Lower lobe of right lung (tissue), 2 donors: ENCODE data around the gene ASRGL1. TPM values are rescaled to one million over a fixed set of nuclear protein-coding genes. Genes with fewer than 3 reads are reported as not detected.
"Not testable (repeated sequence)": the region's sequence is repeated elsewhere in the genome, so short reads cannot be mapped to it uniquely, and the experiment has no call there.

Experiments
- ATAC-seq, 2 donors: fragments of 200-7000 bp; cut with Tn5 transposase; one replicate each; pipeline ENCODE4 v1.9.1; 2020 to 2022; ENCODE audit warnings: mild to moderate bottlenecking in 2 of 2, moderate library complexity in 2 of 2
- DNase-seq: peaks from one replicate; pipeline ENCODE4 v3.0.0-alpha.2; 2020
- H3K27ac ChIP-seq: fragments of 200-600 bp; one replicate; pipeline ENCODE4 v1.8.0; 2022
- H3K27me3 ChIP-seq: fragments of 200-600 bp; one replicate; pipeline ENCODE4 v1.8.0; 2022; ENCODE audit warnings: low read depth
- H3K36me3 ChIP-seq: fragments of 200-600 bp; one replicate; pipeline ENCODE4 v1.8.0; 2022; ENCODE audit warnings: mild to moderate bottlenecking
- H3K4me1 ChIP-seq: fragments of 200-600 bp; one replicate; pipeline ENCODE4 v1.8.0; 2022
- H3K4me3 ChIP-seq: fragments of 200-600 bp; one replicate; pipeline ENCODE4 v1.8.0; 2022; ENCODE audit warnings: mild to moderate bottlenecking
- H3K9me3 ChIP-seq: fragments of 200-600 bp; one replicate; pipeline ENCODE4 v1.8.0; 2022
- intact Hi-C: fragments of 100-400 bp; cut with DNase I; formaldehyde crosslinking; loops from one replicate; pipeline ENCODE4 v1.11.0; 2022
- total RNA-seq: library from RNA; stranded (reverse); fragmentation: NEBNext Ultra II Directional; extraction: Animal tissue kit (Norgen Biotek cat#: 25700); gene quantifications from one replicate; pipeline ENCODE4 v1.2.1, GENCODE V29; 2021
- TF ChIP-seq, protein P1 (sequence below): fragments of 200-600 bp; IDR thresholded peaks from one replicate; pipeline ENCODE4 v1.8.0; 2022; ENCODE audit warnings: antibody characterized with exemption, mild to moderate bottlenecking
- donor health status: DM: no; HTN: yes; CAD: no; lungs with severe emphysema.

The ASRGL1 gene
- total RNA-seq, 1 donor from 2014 or later, result 39.7 TPM

- Histone ChIP-seq H3K27me3 (peaks cover 10% of the 10 kb centered on the region), H3K4me3 (no peak overlapping the region), H3K9me3 (peaks cover 8% of the 10 kb centered on the region), H3K36me3 (no peaks in the 10 kb centered on the region), H3K4me1 (peaks cover 11% of the 10 kb centered on the region), H3K27ac (no peak overlapping the region)
- DNase-seq, result no peak
- TF ChIP-seq, protein P1, sequence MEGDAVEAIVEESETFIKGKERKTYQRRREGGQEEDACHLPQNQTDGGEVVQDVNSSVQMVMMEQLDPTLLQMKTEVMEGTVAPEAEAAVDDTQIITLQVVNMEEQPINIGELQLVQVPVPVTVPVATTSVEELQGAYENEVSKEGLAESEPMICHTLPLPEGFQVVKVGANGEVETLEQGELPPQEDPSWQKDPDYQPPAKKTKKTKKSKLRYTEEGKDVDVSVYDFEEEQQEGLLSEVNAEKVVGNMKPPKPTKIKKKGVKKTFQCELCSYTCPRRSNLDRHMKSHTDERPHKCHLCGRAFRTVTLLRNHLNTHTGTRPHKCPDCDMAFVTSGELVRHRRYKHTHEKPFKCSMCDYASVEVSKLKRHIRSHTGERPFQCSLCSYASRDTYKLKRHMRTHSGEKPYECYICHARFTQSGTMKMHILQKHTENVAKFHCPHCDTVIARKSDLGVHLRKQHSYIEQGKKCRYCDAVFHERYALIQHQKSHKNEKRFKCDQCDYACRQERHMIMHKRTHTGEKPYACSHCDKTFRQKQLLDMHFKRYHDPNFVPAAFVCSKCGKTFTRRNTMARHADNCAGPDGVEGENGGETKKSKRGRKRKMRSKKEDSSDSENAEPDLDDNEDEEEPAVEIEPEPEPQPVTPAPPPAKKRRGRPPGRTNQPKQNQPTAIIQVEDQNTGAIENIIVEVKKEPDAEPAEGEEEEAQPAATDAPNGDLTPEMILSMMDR, result no peak
- intact Hi-C loops, result no loop called here
- ATAC-seq, result no peak
Observed at GRCh38 chr11:62309991-62310390, 27.3 kb upstream of the ASRGL1 start.

GRCh38 chr11:62315431-62315830, 21.8 kb upstream of the ASRGL1 start:
- Histone ChIP-seq H3K9me3 (no peaks in the 10 kb centered on the region), H3K4me3 (no peak overlapping the region), H3K27ac (no peak overlapping the region), H3K4me1 (peaks cover 11% of the 10 kb centered on the region), H3K36me3 (no peaks in the 10 kb centered on the region), H3K27me3 (peaks cover 6% of the 10 kb centered on the region)
- intact Hi-C loops, result no loop called here
- TF ChIP-seq, protein P1, result no peak
- DNase-seq, result no peak
- ATAC-seq, result no peak

GRCh38 chr11:62322524-62322923, 14.7 kb upstream of the ASRGL1 start:
- no peak for DNase-seq
- Histone ChIP-seq H3K9me3 (no peaks in the 10 kb centered on the region), H3K27me3 (peaks cover 10% of the 10 kb centered on the region), H3K27ac (no peak overlapping the region), H3K4me1 (no peaks in the 10 kb centered on the region), H3K4me3 (no peak overlapping the region), H3K36me3 (no peaks in the 10 kb centered on the region)
- no peak for ATAC-seq
- TF ChIP-seq, protein P1, result no peak
- intact Hi-C loops, result no loop called here

DNA sequence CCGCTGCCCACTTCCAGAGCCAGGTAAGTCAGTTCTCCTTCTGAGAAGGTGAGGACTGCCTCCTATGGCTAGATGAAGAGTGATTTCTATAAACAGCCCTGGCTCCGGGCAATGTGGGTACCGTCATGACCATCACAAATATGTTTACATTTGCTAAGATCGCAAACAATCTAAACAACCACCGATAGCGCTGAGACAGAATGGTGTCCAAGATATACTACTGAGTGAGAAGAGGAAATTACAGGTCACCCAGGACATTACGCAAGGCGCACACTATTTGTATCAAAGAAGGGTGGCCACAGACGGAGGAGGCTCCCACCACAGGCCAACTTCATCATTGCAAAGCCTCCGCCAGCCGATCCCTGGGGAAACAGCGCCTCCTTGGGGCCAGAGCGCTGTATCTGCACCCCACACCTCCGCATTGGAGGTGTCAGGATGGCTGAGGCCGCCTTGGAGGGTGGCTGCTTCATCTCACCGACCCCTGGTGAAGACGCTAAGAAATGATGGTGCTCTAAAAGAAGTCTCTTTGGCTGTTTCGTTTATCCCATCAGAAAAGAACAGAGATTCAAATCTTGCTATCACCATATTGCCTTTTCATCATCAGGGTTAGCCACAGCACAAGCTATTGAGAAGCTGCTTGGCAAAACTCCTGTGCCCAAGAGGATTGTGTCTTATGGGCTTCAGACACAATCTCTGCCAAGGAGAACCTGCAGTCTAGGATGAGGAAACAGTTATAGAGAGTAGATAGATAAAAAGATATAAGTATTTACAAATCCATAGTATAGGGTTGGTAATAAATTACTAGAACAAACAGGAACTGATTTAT, 12.3 kb upstream of the ASRGL1 start:
- Histone ChIP-seq H3K4me3 (no peak overlapping the region), H3K27ac (no peak overlapping the region), H3K9me3 (no peaks in the 10 kb centered on the region), H3K36me3 (no peaks in the 10 kb centered on the region), H3K4me1 (no peaks in the 10 kb centered on the region), H3K27me3 (peaks cover 13% of the 10 kb centered on the region)
- ATAC-seq, result peak; percentile 80 to 85
- intact Hi-C loops, result no loop called here
- peak; percentile 67 for DNase-seq
- TF ChIP-seq, protein P1, result peak; percentile 76

DNA sequence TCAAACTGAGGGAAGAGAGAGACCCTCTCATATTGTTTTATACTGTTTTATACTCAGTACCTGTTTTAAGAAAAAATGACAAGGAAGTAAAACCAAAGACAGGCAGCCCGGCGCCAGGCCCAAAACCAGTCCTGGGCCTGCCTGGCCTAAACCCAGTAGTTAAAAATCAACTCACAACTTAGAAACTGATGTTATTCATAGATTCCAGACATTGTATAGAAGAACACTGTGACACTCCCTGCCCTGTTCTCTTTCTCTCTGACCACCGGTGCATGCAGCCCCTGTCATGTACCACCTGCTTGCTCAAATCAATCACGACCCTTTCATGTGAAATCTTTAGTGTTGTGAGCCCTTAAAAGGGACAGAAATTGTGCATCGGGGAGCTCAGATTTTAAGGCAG, 11.5 kb upstream of the ASRGL1 start:
- H3K4me1 ChIP-seq, ATAC-seq, intact Hi-C loops, DNase-seq, H3K36me3 ChIP-seq, H3K9me3 ChIP-seq, H3K27ac ChIP-seq, H3K4me3 ChIP-seq: not testable (repeated sequence)
- peaks cover 13% of the 10 kb centered on the region for H3K27me3 ChIP-seq

DNA sequence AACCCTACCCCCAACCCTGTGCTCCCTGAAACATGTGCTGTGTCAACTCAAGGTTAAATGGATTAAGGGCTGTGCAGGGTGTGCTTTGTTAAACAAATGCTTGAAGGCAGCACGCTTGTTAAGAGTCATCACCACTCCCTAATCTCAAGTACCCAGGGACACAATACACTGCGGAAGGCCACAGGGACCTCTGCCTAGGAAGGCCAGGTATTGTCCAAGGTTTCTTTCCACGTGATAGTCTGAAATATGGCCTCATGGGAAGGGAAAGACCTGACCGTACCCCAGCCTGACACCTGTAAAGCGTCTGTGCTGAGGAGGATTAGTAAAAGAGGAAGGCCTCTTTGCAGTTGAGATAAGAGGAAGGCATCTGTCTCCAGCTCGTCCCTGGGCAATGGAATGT, 10.5 kb upstream of the ASRGL1 start:
- H3K9me3 ChIP-seq, H3K27ac ChIP-seq, H3K4me3 ChIP-seq, H3K4me1 ChIP-seq, H3K27me3 ChIP-seq, DNase-seq, H3K36me3 ChIP-seq, intact Hi-C loops: not testable (repeated sequence)
- peak in 1 of 2 donors; percentile 26 for ATAC-seq

- H3K27me3 ChIP-seq, DNase-seq, H3K36me3 ChIP-seq, H3K4me3 ChIP-seq, H3K4me1 ChIP-seq, H3K9me3 ChIP-seq, intact Hi-C loops, ATAC-seq, H3K27ac ChIP-seq: not testable (repeated sequence)
Observed at GRCh38 chr11:62327541-62327940, 9.7 kb upstream of the ASRGL1 start.

GRCh38 chr11:62331264-62331663, 6.0 kb upstream of the ASRGL1 start:
- intact Hi-C loops, result not testable (repeated sequence)

More at GRCh38 chr11:62331264-62331663, 6.0 kb upstream of the ASRGL1 start:
- H3K9me3 ChIP-seq, H3K27ac ChIP-seq, H3K4me3 ChIP-seq, H3K4me1 ChIP-seq, ATAC-seq, H3K27me3 ChIP-seq, H3K36me3 ChIP-seq, DNase-seq: not testable (repeated sequence)
